Inflammatory macrophage treated with lipopolysaccharide for 1 hour (primary cell): Measurements from ENCODE around the gene UNC93A.
"Not testable (repeated sequence)": the region's sequence is repeated elsewhere in the genome, so short reads cannot be mapped to it uniquely, and the experiment has no call there.

Experiments used
- DNase-seq, 2 donors: peaks; one replicate each; pipeline ENCODE4 v3.0.0-alpha.2; 2020 to 2022

UNC93A gene

DNA sequence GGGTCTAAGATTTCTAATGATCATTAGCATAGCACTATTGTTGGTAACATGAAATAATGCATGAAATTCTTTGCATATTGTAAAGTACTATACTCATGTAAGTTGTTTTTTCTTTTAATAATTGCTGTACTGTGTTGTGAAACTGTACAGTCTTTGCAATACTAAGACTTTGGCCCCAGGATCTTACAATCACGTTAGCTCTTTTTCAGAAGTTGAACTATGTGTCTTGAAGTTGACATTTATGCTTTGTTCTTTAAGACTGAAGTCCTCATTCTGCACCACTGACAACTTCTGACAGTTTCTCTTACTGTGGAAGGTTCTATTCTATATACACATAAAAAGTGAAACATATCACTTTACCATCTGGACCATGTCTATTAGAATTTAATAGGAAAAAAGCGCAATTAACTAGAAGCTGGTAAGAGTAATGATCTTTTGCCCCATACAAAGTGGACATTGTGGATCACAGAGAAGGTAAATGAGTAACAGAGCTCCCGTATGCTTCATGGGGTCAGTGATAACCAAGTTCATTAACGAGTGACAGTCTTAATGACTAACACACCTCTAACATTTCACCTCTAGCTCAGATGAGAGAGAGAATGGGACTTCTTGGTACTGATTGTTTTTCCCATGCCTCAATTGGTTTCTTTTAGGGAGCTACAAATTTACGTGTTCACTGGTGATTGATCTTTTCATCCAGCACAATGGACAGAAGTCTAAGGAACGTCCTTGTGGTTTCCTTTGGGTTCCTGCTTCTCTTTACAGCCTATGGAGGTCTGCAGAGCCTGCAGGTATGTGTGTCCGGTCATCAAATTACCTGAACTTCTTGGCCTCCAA, at the start of gene UNC93A:
TSS of gene UNC93A (plus strand) at position 530 of the 837 bp plus-strand sequence. CDS start at position 705, 175 bp downstream.
- no peak for DNase-seq

DNA sequence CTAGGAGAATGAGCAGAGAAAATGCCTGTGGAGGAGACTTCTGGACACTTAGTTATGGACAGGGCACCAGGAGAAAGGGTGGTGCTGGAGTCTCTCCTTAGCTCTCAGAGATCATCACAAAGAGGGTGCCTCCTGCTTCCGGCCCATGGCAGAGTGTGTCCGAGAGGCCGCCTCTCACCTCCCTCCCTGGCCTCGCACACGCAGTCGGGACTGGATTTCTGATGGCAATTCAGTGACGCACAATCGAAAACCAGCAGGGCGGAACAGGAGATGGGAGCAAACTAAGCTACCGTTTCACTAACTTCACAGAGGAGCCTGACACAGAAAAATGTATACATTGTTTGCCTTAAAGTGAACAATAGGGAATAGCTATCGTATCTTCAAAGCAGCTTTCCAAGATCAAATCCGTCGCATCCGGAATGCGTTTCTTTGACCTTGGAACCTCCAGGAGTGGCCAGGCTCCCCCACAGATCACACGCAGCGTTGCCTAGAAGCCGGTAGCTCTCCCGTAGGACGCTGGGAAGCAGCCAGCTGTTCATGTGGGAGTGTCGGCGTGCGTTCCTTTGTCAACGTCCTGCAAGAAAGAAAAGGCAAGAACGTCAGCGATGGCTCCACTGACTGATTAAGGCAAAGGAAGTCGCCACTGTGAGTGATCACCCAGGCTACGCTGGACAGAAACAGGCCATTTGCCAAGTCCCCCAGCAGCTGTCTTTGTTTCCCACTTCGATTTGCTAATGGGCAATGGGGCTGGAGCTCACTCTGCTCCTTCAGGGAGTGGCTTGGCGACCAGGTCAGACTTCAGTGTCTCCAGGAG, 49.6 kb upstream of the UNC93A start:
- not testable (repeated sequence) for DNase-seq

DNA sequence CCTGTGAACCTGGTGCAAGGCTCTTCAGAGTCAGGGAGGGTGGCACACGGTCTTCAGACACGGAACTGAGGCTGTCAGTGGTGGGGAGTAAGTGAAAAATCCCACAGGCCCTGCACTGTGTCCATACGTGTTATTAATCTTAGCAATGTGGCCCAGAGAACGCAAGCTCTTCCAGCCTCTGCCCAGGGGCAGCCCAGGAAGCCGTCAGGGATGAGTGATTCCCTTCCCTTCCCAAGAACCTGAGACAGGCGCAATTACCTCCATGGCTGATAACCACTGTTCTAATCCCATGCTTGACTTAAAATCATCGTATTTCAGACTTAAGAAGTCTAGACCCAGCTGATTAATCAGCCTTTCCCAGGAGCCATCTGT, 49.0 kb upstream of the UNC93A start:
- not testable (repeated sequence) for DNase-seq

DNA sequence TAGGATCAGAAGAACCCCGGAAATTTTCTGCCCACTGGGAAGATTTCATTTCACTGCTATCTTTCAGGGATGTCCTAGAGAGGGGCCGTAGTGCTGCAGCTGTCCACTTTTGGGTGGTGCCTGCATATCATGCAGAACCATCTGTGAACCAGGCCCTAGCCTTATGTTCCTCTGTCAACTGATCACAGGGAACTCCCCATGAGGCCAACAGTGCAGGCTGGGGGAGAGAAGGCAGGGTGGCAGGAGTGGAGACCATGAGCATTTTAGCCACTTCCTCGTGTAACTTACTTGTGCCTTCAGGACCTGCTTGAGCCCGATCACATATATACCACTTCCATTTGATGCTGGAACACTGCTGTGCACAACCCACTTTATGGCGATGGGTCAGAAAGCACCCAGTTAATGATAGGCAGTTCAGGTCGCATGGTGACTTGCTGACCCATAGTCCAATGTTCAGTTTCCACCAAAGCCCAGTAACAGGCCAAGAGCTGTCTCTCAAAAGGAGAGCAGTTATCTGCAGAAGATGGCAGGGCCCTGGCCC, 48.5 kb upstream of the UNC93A start:
- not testable (repeated sequence) for DNase-seq

DNA sequence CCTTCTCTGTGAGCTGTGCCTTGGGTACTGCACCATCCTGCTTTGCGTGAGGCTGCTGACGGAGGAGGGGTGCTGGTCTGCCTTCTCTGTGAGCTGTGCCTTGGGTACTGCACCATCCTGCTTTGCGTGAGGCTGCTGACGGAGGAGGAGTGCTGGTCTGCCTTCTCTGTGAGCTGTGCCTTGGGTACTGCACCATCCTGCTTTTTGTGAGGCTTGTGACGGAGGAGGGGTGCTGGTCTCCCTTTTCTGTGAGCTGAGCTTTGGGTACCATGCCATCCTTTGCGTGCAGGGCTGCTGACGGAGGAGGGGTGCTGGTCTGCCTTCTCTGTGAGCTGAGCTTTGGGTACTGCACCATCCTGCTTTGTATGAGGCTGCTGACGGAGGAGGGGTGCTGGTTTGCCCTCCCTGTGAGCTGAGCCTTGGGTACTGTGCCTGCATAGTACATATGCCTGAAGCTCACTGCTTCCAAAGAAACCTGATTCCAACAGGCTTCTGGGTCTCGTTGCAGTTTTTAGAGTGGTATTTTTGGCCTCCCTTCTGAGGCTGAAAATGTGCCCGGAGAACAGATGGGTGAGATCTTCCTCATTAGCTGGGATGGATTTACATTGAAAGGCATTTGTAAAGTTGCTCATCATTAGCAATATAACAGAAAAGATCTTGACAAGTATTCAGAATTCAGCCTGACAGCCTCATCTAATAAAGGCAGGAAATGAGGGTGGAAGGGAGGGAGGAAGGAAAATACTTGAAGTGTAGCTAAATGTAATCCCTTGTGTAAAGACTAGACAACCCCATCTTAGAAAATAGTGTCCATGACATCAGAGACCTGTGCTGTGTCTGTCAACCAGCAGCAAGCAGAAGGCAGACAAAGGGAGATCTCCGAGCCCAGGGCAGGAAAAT, 46.8 kb upstream of the UNC93A start:
- DNase-seq, result no peak

DNA sequence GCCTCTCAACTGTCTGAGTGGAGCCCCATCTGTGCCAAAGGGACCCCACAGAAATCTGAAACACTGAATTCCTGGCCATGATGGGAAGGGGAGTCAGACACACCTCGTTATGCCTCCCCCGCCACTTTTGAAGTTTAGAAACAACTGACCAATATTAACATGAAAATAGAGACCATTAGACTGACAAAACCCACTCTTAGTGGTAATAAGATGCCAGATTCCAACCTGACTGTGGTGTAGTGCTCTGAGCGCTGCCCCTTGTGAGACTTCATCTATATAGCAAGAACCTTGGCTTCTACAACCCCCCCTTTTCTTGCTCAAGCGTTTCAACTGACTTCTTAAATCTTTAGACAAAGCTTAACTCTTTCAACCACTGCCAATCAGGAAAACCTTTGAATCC, 46.1 kb upstream of the UNC93A start:
- DNase-seq, result no peak

DNA sequence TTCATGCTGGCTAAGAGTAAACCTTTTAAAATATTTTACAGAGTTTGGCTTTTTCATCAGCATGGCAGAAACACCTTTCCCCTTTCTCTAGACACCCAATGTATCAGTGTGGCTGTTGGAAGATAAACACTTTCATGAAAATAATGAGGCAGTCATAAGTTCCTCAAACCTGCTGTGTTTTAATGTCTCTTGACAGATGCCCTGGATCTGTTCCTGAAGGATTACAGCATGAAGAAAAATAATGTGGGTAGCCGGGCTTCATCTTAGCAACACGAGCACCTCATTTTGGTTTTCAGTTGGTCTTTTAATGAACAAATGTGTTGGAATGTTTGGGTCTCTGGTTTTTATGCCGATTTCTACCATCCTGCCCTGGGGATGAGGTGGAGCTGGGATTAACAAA, 45.5 kb upstream of the UNC93A start:
- DNase-seq, result no peak

DNA sequence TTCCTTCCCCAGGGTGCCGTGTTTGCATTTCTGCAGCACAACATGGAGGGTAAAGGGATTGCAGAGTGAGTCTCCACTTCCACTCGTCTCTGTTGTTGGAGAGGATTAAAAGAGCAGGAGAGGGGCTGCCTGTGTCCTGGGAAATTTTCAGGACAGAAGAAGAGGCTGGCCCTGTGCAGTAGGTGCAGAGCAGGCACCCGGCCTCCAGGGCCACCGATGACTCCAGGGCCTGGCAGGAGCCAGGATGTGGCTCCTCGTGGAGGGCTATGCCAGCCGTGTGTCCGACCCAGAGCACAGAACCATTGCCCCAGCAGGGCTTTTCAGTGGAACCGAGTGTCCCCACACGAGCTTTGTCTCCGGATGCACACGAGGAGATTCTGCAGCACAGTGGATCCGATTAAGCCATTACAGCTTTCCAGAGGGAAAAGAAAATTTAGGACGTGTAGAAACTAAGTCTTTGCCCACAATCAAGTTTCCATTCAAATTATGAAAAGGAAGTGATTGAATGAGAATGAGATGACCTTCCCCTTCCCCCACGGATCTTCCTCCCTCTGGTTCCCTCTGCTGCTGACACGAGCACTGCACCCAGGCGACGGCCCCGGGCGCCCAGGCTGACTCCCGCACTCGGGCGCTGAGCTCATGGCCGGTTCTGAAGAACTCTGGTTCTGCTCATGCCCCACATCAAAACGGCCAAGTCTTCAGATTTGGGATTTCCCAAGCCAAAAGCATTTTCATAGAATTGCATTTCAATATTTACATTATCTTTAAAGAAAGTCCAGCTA, 43.1 kb upstream of the UNC93A start:
- DNase-seq, result no peak

DNA sequence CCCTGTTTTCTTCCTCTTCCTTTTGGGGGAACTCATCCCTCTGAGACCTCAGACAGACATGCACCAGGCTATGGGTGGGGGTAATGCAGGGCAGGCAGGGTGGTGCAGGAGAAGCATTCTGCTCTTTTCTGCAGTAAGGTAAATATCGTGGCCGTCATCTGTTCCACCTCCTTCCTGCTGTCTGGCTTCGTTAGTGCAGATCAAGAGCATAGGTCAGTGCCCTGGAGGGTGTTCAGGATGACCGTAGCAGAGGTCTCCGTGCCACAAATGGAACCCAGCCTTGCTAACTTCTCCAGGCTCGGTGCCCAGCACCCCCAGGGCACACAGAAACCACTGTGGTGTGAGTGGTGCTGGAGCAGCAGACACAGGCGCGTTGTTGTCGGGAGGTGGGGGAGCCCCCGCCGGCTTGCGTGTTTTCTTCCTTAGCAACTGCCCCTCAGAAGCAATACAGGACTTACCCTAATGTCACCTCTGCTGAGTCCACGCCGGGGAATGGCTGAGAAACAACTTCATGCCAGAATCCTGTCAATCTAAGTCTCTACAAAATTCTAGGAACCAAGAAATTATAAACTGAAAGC, 42.1 kb upstream of the UNC93A start:
- DNase-seq, result not testable (repeated sequence)

DNA sequence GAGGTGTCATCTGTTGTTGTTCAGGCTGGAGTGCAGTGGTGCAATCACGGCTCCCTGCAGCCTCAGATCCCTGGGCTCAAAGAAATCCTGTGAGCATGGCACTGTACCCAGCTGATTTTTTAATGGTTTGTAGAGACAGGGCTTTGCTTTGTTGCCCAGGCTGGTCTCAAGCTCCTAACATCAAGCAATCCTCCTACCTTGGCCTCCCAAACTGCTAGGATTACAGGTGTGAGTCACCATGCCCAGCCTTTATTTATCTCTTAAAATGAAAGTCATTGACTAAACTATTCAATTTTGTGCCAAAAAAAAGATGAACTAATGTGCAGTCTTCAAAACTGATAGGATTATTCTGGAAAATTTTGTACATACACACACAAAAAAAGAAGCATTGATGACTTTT, 38.8 kb upstream of the UNC93A start:
- DNase-seq, result no peak

DNA sequence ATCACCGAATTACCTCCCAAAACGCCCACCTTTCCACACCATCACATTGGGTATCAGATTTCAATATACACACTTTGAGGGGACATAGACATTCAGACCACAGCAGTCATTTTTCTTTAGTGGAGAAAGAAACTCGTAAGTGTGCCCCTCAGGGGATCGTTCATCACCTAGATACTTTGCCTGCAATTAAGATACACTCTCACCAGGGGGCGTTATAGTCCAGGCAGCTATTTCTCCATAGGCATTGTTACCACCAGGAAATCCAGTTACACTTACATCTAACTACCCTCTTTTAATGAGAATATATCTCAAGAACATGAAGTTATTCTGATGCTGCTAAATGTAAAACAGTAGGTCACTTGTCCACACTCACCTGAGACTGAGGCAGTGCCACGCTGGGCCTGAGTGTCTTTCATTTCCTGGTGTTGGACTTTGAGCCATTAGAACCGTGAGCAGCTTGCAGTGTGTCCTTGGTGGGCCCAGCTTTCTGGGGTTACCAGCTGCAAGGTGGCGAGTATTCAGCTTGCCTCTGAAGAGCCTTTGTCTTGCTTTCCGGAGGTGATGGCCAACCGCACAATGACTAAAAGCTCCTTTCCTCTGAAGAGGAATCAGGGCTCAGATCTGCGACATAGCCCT, 35.1 kb upstream of the UNC93A start:
- no peak for DNase-seq

DNA sequence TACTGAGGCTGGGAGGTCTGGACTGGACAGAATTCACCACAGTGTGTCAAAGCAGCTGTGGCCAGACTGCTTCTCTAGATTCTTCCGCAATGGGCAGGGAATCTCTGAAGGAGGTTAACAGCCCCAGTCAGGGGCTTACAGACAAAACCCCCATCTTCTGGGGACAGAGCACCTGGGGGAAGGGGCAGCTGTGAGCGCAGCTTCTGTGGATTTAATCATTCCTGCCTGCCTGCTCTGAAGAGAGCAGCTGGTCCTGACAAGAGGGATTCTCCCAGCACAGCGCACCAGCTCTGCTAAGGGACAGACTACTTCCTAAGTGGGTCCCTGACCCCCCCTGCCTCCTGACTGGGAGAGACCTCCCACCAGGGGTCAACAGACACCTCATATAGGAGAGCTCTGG, 32.5 kb upstream of the UNC93A start:
- DNase-seq, result no peak

DNA sequence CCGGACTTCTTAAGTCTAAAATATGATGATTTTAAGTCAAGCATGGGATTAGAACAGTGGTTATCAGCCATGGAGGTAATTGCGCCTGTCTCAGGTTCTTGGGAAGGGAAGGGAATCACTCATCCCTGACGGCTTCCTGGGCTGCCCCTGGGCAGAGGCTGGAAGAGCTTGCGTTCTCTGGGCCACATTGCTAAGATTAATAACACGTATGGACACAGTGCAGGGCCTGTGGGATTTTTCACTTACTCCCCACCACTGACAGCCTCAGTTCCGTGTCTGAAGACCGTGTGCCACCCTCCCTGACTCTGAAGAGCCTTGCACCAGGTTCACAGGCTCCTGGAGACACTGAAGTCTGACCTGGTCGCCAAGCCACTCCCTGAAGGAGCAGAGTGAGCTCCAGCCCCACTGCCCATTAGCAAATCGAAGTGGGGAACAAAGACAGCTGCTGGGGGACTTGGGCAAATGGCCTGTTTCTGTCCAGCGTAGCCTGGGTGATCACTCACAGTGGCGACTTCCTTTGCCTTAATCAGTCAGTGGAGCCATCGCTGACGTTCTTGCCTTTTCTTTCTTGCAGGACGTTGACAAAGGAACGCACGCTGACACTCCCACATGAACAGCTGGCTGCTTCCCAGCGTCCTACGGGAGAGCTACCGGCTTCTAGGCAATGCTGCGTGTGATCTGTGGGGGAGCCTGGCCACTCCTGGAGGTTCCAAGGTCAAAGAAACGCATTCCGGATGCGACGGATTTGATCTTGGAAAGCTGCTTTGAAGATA, 24.9 kb upstream of the UNC93A start:
- DNase-seq, result not testable (repeated sequence)

DNA sequence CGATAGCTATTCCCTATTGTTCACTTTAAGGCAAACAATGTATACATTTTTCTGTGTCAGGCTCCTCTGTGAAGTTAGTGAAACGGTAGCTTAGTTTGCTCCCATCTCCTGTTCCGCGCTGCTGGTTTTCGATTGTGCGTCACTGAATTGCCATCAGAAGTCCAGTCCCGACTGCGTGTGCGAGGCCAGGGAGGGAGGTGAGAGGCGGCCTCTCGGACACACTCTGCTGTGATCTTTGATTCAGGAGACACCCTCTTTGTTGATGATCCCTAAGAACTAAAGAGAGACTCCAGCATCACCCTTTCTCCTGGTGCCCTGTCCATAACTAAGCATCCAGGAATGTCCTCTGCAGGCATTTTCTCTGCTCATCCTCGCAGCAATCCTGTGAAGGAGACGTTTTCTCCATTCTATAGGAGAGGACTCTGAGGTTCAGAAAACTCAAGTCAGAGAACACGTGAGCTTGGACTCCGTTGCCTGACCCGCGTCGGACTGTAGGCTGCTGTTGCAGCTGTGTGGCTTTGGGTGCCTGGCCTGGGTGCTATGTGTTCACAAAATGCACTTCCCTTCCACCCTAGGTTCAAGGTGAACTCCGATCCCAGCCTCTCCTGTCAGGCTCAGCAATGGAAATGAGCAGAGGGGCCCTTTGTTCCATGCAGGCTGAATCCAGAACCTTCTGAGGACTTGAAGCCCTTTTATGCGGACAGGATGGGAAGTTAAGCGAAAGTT, 24.1 kb upstream of the UNC93A start:
- no peak for DNase-seq

DNA sequence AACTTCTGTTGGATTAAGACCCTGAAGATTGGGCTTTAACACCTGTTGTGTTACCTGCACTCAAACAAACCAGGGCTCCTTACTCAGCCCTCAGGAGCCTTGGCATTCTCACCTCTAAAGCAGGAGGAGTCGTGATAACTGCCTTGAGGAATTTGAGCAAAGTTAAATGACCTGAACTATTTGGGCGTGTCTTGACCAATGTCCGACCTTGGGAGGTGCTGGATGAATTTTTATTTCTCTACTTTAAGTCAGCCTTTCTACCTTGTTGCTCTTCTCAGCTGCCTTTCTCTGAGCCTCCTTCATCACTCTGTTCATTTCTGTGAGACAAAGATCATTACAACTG, 23.6 kb upstream of the UNC93A start:
- DNase-seq, result not testable (repeated sequence)

DNA sequence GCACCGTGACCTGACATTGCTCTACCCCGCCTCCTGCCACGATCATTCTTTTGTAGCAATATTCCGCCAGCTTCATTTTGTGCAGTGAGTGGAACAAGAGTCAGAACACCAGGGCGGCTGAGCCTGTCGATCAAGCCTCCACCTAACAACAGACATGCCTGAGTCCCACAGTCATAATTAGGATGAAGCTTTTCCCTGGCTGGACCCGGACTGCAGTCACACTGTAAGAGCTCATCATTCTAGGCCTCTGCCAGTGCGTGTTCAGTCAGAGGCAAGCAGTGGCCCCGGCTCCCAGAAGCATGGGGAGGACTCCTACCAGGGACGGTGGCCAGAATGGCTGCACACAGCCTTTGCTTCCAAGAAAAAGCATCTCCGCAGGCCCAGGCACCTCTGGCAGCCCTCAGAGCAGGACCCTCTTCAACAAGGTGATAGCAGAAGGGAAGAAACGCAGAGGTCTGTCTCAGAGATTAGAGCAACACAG, 23.2 kb upstream of the UNC93A start:
- DNase-seq, result no peak

DNA sequence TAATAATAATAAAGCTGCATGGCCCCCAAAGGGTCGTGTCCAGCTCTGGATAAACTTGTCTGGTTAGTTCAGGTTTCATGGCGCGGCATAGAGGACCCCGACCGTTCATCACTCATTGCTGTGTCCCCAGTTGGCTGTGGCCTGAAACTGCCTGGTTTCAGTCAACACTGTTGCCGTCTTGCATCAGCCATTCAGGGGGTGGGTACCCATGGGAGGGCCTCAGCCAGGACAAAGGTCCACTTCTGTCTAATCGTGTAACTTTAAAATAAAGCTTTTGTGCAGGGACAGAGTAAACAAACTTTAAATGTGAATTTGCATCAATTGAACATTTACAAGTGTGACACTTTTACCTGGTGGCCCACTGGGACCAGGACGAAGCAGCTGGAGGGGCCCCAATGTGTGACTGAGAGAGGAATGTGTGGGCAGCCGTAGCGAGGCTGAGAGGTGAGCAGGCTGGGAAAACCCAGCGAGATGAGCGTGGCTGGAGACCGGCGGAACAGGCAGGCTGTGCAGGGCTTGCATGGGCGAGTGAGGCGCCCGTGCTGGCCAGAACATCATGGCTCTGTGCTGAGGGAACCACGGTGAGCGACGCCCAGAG, 22.3 kb upstream of the UNC93A start:
- DNase-seq, result no peak

DNA sequence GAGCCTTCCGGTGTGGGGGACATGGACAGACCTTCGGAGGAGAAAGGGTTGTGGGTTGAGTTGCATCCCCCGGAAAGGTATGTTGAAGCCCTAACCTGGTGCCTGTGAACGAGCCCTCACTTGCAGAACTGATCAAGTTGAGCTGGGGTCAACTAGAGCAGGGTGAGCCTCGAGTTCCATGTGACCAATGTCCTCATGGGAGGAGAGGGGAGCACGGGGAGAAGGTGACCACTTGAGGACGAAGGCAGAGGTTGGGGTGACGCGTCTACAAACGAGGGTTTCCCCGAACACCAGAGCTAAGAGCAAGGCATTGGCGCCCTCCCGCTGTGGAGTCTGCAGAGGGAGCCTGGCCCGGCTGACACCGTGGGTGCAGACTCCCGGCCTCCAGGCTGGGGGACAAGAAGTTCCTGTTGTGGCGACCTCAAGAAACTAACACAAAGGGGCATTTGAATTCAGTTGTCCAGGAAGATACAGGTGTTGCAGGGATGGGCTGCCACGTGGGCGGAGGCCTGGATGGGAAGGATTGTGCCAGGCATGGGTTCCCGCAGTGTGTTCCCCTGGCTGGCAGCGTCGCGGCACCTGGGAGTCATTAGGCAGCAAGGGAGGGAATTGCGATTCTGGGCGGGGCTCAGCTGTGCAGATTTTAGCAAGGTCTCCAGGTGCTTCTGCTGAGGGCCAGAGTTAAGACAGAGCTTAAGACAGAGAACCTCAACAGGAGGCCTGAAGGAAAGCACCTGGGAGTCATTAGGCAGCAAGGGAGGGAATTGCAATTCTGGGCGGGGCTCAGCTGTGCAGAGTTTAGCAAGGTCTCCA, 20.4 kb upstream of the UNC93A start:
- DNase-seq, result no peak
